Measurements from ENCODE around the gene TMEM121B.

The TMEM121B gene

GRCh38 chr22:17119481-17120202 is 1.5 kb downstream of the TMEM121B start:
- peak; percentile 41; the same call in 1 of the 2 replicates for TF ChIP-seq CTCF (IDR thresholded peaks at IDR 0.05)

GRCh38 chr22:17118342-17118741 is 2.8 kb downstream of the TMEM121B start:
- no peak for TF ChIP-seq CTCF (IDR thresholded peaks at IDR 0.05)

- no peak for TF ChIP-seq CTCF (IDR thresholded peaks at IDR 0.05)
These were observed 3.3 kb downstream of the TMEM121B start for GRCh38 chr22:17117890-17118289.

- TF ChIP-seq CTCF (IDR thresholded peaks at IDR 0.05), result no peak
These were observed 3.8 kb downstream of the TMEM121B start for GRCh38 chr22:17117400-17117799.

- TF ChIP-seq CTCF (IDR thresholded peaks at IDR 0.05), result no peak
These were observed 4.4 kb downstream of the TMEM121B start for GRCh38 chr22:17116572-17117330.

GRCh38 chr22:17115945-17116565 is 5.1 kb downstream of the TMEM121B start:
- TF ChIP-seq CTCF (IDR thresholded peaks at IDR 0.05), result no peak

- TF ChIP-seq CTCF (IDR thresholded peaks at IDR 0.05), result no peak
These were observed 5.9 kb downstream of the TMEM121B start for GRCh38 chr22:17115236-17115635.
